Measurements from ENCODE around the gene INPP5F. TPM values are rescaled to one million over a fixed set of nuclear protein-coding genes. Genes with fewer than 3 reads are reported as not detected.

Gene INPP5F
- total and polyA plus RNA-seq, 8 donors = 4.6 to 25.7 (median 16.4) TPM

GRCh38 chr10:119713744-119714483 lies 11.9 kb upstream of the INPP5F start:
- intact Hi-C loops (cut with DNase I; ENCODE audit: low total_unique reads) = no loop called here
- 76 to 84% (median 79%) methylated on average over 7 of the region's 7 CpGs for WGBS, 5 donors
- no peak for TF ChIP-seq POLR2AphosphoS5 (IDR thresholded peaks at IDR 0.05)
- TF ChIP-seq, protein P1, sequence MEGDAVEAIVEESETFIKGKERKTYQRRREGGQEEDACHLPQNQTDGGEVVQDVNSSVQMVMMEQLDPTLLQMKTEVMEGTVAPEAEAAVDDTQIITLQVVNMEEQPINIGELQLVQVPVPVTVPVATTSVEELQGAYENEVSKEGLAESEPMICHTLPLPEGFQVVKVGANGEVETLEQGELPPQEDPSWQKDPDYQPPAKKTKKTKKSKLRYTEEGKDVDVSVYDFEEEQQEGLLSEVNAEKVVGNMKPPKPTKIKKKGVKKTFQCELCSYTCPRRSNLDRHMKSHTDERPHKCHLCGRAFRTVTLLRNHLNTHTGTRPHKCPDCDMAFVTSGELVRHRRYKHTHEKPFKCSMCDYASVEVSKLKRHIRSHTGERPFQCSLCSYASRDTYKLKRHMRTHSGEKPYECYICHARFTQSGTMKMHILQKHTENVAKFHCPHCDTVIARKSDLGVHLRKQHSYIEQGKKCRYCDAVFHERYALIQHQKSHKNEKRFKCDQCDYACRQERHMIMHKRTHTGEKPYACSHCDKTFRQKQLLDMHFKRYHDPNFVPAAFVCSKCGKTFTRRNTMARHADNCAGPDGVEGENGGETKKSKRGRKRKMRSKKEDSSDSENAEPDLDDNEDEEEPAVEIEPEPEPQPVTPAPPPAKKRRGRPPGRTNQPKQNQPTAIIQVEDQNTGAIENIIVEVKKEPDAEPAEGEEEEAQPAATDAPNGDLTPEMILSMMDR (IDR thresholded peaks at IDR 0.05) = no peak
- no peaks in the 10 kb centered on the region for H3K36me3 ChIP-seq
- no peak overlapping the region for H3K27ac ChIP-seq
- H3K9me3 ChIP-seq = no peaks in the 10 kb centered on the region
- no peaks in the 10 kb centered on the region for H3K27me3 ChIP-seq
- H3K4me3 ChIP-seq = no peak overlapping the region
- H3K4me1 ChIP-seq = peaks cover 0 to 7% (median 2%) of the 10 kb centered on the region in 4 donors
- no peak for DNase-seq

DNA sequence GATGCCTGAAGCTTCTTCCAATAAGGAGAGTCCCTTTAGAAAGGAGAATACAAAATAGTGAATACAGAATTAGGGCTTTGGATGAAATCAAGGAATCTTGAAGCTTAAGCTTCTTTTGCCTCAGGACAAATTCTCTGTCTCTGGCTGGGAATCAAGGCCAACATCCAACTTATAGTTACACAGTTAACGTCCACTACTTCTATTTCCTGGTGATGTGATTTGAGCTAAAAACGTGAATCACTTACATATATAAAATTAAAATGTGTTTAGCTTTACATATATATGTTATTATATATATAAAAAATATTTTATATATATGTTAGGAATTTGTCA lies 11.4 kb upstream of the INPP5F start:
- peaks cover 0 to 7% (median 2%) of the 10 kb centered on the region in 4 donors for H3K4me1 ChIP-seq
- DNase-seq = no peak
- intact Hi-C loops (cut with DNase I; ENCODE audit: low total_unique reads) = no loop called here
- WGBS, 5 donors = 56 to 82% (median 77%) methylated on average over 2 of the region's 2 CpGs
- no peak overlapping the region for H3K4me3 ChIP-seq
- H3K27me3 ChIP-seq = no peaks in the 10 kb centered on the region
- no peaks in the 10 kb centered on the region for H3K36me3 ChIP-seq
- H3K9me3 ChIP-seq = no peaks in the 10 kb centered on the region
- H3K27ac ChIP-seq = no peak overlapping the region
- TF ChIP-seq EP300 (IDR thresholded peaks at IDR 0.05) (no peak), POLR2AphosphoS5 (IDR thresholded peaks at IDR 0.05) (no peak), POLR2A (IDR thresholded peaks at IDR 0.05) (no peak)
- TF ChIP-seq, protein P1 (IDR thresholded peaks at IDR 0.05) = no peak

- intact Hi-C loops (cut with DNase I; ENCODE audit: low total_unique reads) = no loop called here
- WGBS, 5 donors = 62 to 75% (median 71%) methylated on average over 8 of the region's 8 CpGs
- Histone ChIP-seq H3K27me3 (no peaks in the 10 kb centered on the region), H3K27ac (peak overlapping the region in 1 of 5 donors; percentile 47), H3K9me3 (no peaks in the 10 kb centered on the region), H3K4me3 (no peak overlapping the region), H3K36me3 (no peaks in the 10 kb centered on the region), H3K4me1 (peaks cover 0 to 7% (median 2%) of the 10 kb centered on the region in 4 donors)
- peak in 1 of 2 donors; percentile 28 for DNase-seq
- TF ChIP-seq POLR2A (IDR thresholded peaks at IDR 0.05) = no peak
- TF ChIP-seq POLR2AphosphoS5 (IDR thresholded peaks at IDR 0.05) = no peak
- TF ChIP-seq, protein P1 (IDR thresholded peaks at IDR 0.05) = no peak
- TF ChIP-seq EP300 (IDR thresholded peaks at IDR 0.05) = no peak
These were observed 10.0 kb upstream of the INPP5F start for GRCh38 chr10:119715628-119716505.

GRCh38 chr10:119723161-119723560 lies 2.7 kb upstream of the INPP5F start:
- no peaks in the 10 kb centered on the region for H3K27me3 ChIP-seq
- H3K4me1 ChIP-seq = peaks cover 10 to 29% (median 19%) of the 10 kb centered on the region in 4 donors
- H3K36me3 ChIP-seq = no peaks in the 10 kb centered on the region
- no peaks in the 10 kb centered on the region for H3K9me3 ChIP-seq
- WGBS, 5 donors = 80 to 88% (median 83%) methylated on average over 2 of the region's 2 CpGs
- TF ChIP-seq POLR2AphosphoS5 (IDR thresholded peaks at IDR 0.05) (no peak), EP300 (IDR thresholded peaks at IDR 0.05) (no peak), POLR2A (IDR thresholded peaks at IDR 0.05) (no peak)
- TF ChIP-seq, protein P1 (IDR thresholded peaks at IDR 0.05) = no peak
- no peak for DNase-seq
- H3K27ac ChIP-seq = no peak overlapping the region
- no peak overlapping the region for H3K4me3 ChIP-seq
- intact Hi-C loops (cut with DNase I; ENCODE audit: low total_unique reads) = no loop called here

Data from stomach (tissue), 9 donors.